GM19397 (cell line): ENCODE measurements around the gene AP4B1.
A peak's percentile ranks its signal among the peaks of the same experiment; 100 is the strongest.

Experiments
- ATAC-seq: cut with Tn5 transposase; IDR thresholded peaks from one replicate; pipeline ENCODE4 v1.9.1; 2021; ENCODE audit warnings: mild to moderate bottlenecking, moderate library complexity; ENCODE audit not compliant: unreplicated experiment

AP4B1 gene

GRCh38 chr1:113930499-113931161 is 26.0 kb upstream of the AP4B1 start:
- peak; percentile 15 for ATAC-seq

- peak; percentile 42 for ATAC-seq
These were observed 25.3 kb upstream of the AP4B1 start for GRCh38 chr1:113929750-113930498.

- peak; percentile 70 for ATAC-seq
These were observed 24.5 kb upstream of the AP4B1 start, which contains the start of gene HIPK1 for GRCh38 chr1:113928941-113929749. TSS of gene HIPK1 (plus strand) at chr1:113929324.

- ATAC-seq: no peak
These were observed 23.8 kb upstream of the AP4B1 start for GRCh38 chr1:113928187-113928930.

- ATAC-seq: no peak
These were observed 19.9 kb upstream of the AP4B1 start for GRCh38 chr1:113924473-113924872.

- ATAC-seq: no peak
These were observed 18.4 kb upstream of the AP4B1 start for GRCh38 chr1:113922957-113923356.

GRCh38 chr1:113918243-113918642 is 13.6 kb upstream of the AP4B1 start:
- no peak for ATAC-seq

- ATAC-seq: no peak
These were observed 12.9 kb upstream of the AP4B1 start for GRCh38 chr1:113917400-113918082.

- no peak for ATAC-seq
These were observed 12.4 kb upstream of the AP4B1 start for GRCh38 chr1:113916974-113917373.

- ATAC-seq: no peak
These were observed 9.5 kb upstream of the AP4B1 start for GRCh38 chr1:113913887-113914664.

- no peak for ATAC-seq
These were observed 8.7 kb upstream of the AP4B1 start for GRCh38 chr1:113913312-113913668.

GRCh38 chr1:113912594-113913311 is 8.2 kb upstream of the AP4B1 start:
- no peak for ATAC-seq

GRCh38 chr1:113905435-113905861 is 849 bp upstream of the AP4B1 start:
- peak; percentile 3 for ATAC-seq

- peak; percentile 29 for ATAC-seq
These were observed 316 bp downstream of the AP4B1 start for GRCh38 chr1:113904293-113904673.

GRCh38 chr1:113903501-113904292 is 902 bp downstream of the AP4B1 start:
- no peak for ATAC-seq

- ATAC-seq: no peak
These were observed 3.4 kb downstream of the AP4B1 start for GRCh38 chr1:113901191-113901590.

GRCh38 chr1:113899111-113899510 is 5.5 kb downstream of the AP4B1 start:
- ATAC-seq: no peak

GRCh38 chr1:113898241-113898814 is 6.3 kb downstream of the AP4B1 start:
- ATAC-seq: no peak
